NCI-H1048 (cell line): ENCODE results near the gene ADCK2.
"Not testable (repeated sequence)": the region's sequence is repeated elsewhere in the genome, so short reads cannot be mapped to it uniquely, and the experiment has no call there.

Source experiments
- DNase-seq: peaks from one replicate; lab custom pipeline; 2025; lab: John Stamatoyannopoulos, UW

Gene ADCK2

DNA sequence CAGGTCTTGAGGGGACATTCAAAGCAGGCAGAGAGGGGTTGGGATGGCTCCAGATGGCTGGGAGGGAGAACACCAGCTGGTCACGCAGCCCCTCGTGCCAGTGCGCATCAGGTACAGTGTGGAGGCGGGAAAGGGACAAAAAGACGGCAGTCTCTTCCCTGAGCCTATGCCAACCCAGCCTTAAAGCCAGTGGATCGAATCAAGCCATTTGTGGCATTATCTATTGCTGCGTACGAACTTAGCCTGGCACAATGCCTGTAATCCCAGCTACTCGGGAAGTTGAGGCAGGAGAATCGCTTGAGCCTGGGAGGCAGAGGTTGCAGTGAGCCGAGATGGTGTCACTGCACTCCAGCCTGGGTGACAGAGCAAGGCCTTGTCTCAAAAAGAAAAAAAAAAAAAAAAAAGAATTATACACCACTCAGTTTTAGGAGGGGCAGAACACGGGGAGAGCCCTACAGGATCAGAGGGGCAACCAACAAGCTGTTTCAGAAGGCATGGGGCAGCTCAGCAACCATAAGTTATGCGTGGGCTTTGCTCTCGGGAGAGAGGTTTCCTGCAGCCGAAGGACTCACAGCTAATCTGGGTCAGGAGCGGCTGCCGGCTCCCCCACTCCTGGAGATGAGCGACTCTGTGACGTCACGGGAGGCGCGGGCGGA is 23.4 kb downstream of the ADCK2 start:
- DNase-seq, result peak; percentile 90

GRCh38 chr7:140696680-140697446 is 24.1 kb downstream of the ADCK2 start, which contains the start of gene NDUFB2:
TSS of gene NDUFB2 (plus strand) at chr7:140696708. CDS start at chr7:140696745, 37 bp downstream.
- no peak for DNase-seq

- no peak for DNase-seq
Observed at GRCh38 chr7:140697447-140698143, 24.9 kb downstream of the ADCK2 start.

- DNase-seq, result no peak
Observed at GRCh38 chr7:140698477-140698876, 25.7 kb downstream of the ADCK2 start.

DNA sequence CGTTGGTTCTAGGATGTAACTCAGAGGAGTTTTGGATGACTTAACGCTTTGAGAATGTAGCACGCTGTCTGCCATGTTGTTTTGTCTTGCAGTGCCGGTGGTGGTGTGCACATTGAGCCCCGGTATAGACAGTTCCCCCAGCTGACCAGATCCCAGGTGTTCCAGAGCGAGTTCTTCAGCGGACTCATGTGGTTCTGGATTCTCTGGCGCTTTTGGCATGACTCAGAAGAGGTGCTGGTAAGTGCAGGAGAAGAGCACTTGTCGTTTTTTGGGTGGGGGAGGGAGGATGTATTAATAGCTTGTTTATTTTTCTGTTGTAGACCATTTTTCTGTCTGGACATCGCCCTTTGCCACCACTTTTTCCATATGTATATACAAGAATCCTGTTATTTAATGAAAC is 30.0 kb downstream of the ADCK2 start:
- no peak for DNase-seq

- no peak for DNase-seq
Observed at GRCh38 chr7:140704205-140704604, 31.5 kb downstream of the ADCK2 start.

- DNase-seq, result no peak
Observed at GRCh38 chr7:140707132-140707531, 34.4 kb downstream of the ADCK2 start.

DNA sequence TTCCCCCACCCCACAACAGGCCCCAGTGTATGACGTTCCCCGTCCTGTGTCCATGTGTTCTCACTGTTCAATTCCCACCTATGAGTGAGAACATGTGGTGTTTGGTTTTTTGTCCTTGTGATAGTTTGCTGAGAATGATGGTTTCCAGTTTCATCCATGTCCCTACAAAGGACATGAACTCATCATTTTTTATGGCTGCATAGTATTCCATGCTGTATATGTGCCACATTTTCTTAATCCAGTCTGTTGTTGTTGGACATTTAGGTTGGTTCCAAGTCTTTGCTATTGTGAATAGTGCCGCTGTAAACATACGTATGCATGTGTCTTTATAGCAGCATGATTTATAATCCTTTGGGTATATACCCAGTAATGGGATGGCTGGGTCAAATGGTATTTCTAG is 36.0 kb downstream of the ADCK2 start:
- DNase-seq, result not testable (repeated sequence)

GRCh38 chr7:140712392-140712791 is 39.6 kb downstream of the ADCK2 start:
- DNase-seq, result not testable (repeated sequence)

GRCh38 chr7:140714331-140715040 is 41.7 kb downstream of the ADCK2 start:
- DNase-seq, result no peak

DNA sequence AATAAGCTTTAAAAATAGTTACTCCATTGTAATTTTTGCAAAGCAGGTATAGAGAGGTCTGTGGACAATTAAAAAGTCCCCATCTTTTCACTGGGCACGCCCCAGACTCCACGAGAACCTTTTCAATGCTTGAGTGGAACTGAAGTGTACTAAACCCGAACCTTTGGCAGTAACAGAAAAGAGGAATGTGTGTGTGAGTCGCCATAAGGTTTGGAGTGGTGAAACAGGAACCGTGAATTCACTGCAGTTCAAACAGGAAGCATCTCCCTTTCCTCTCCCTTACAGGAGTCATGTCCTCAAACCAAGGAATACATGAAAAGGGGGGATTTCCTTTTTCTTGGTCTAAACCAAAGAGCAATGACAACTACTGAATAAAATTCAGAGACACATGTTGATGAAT is 47.0 kb downstream of the ADCK2 start:
- DNase-seq, result no peak

GRCh38 chr7:140722254-140722653 is 49.5 kb downstream of the ADCK2 start:
- DNase-seq, result no peak

DNA sequence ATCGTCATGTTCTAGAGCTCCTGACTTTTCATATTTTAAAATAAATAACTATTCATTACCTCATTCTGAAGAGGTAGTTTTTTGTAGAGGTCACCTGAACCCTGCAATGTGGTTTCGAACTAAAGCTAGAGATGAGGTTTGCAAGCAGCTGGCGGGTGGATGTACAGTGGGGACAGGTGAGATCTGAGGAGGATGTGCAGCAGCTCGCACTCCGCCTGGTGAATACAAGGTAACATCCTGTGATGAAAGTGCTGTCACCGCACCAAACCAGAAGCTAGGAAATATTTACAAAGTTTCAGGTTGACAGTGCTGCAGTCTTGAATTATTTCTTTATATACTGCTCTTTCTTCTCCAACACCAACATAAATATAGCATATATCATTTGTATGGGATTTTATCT is 50.3 kb downstream of the ADCK2 start:
- no peak for DNase-seq

DNA sequence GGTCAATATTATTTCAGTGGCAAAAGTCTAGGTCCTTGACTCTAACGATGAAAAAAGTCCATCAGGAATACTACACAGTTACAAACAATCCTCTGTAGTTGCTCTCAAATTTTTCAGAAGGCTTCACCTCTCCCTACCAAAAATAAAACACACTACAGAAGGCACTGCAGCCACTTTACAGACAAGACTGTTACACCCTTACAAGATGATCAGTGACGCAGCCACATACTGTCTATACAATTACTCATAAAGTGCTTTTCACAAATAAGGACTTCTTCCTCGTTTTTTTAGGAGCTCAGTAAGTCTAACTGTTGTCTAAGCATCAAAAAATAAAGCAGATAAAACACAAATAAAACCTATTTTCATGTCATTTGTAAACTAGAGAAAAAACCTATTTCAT is 50.8 kb downstream of the ADCK2 start:
- no peak for DNase-seq

GRCh38 chr7:140724706-140725105 is 52.0 kb downstream of the ADCK2 start:
- DNase-seq, result no peak

GRCh38 chr7:140726281-140726680 is 53.5 kb downstream of the ADCK2 start:
- DNase-seq, result no peak

DNA sequence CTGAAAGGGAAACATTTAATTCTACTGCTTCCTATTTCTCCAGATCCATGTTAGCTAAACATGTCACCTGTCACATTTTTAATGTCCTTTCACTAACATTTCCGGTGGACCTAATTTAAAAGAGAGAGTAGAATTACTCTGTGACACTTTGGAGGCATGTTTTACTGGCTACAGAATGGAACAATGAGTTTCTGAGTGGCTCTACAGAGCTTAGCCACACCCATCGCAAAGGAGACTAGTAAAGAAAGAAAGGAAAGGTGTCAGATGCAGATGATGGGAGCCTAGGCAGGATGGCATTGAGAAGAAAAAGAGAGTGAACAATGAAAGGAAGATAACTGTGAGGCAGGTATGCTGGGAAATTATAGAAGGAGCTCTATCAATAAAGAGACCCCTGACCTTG is 59.7 kb downstream of the ADCK2 start:
- no peak for DNase-seq

GRCh38 chr7:140734096-140734495 is 61.4 kb downstream of the ADCK2 start:
- DNase-seq, result no peak

- DNase-seq, result no peak
Observed at GRCh38 chr7:140734729-140735128, 62.0 kb downstream of the ADCK2 start.

- no peak for DNase-seq
Observed at GRCh38 chr7:140738280-140738679, 65.5 kb downstream of the ADCK2 start.

- not testable (repeated sequence) for DNase-seq
Observed at GRCh38 chr7:140743255-140743654, 70.5 kb downstream of the ADCK2 start.

DNA sequence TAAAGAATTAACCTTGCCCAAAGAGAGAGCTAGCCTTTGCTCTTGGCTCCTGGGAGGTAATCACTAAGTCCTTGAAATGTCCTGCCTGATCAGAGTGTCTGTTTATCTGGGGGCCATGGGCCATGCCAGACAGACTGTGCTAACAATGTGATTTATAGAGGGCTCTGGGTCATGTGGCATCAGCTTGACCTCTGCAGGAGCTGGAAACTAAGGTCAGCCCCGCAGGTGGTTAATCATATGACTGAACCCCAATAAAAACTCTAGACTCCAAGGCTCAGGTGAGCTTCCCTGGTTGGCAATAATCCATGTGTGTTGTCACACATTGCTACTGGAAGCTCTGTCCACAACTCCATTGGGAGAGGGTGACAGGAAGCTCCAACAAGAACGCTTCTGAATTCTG is 71.3 kb downstream of the ADCK2 start:
- DNase-seq, result no peak
